K562 (cell line): Measurements from ENCODE around the gene PRKD2. TPM values are rescaled to one million over a fixed set of nuclear protein-coding genes. Genes with fewer than 3 reads are reported as not detected.

Source experiments
- CC2D1A ChIP-seq: fragments of 450-650 bp; IDR thresholded peaks from 2 replicates; pipeline ENCODE4 v1.6.1; 2017; ENCODE audit warnings: mild to moderate bottlenecking
- E2F1 ChIP-seq: sonication (generic); formaldehyde crosslinking; IDR thresholded peaks from 2 replicates; pipeline ENCODE4 v1.8.1; 2023; ENCODE audit warnings: mild to moderate bottlenecking, missing genetic modification reagents, moderate library complexity
- GTF2E2 ChIP-seq: fragments of 200-800 bp; sonication (Bioruptor generic); IDR thresholded peaks from 2 replicates; pipeline ENCODE4 v1.6.1; 2016; ENCODE audit warnings: missing genetic modification characterization, missing compliant biosample characterization
- HOMEZ ChIP-seq: fragments of 250-450 bp; sonication (Bioruptor Pico); IDR thresholded peaks from 2 replicates; pipeline ENCODE4 v1.4.0; 2020; ENCODE audit warnings: mild to moderate bottlenecking, moderate library complexity
- JUND ChIP-seq, 2 experiments: IDR thresholded peaks; 2 replicates in 1 of 2; 3 replicates in 1 of 2; pipeline ENCODE4 v1.6.1; 2011; ENCODE audit warnings: borderline replicate concordance in 2 of 2, low read depth in 2 of 2, low read length in 2 of 2, improper control_type of control experiment in 1 of 2, missing biosample characterization in 1 of 2, missing genetic modification characterization in 1 of 2, missing genetic modification reagents in 1 of 2
- KLF16 ChIP-seq: IDR thresholded peaks from 2 replicates; pipeline ENCODE4 v1.6.1; 2016; ENCODE audit warnings: antibody characterized with exemption
- NFIC ChIP-seq: fragments of 450-650 bp; IDR thresholded peaks from 2 replicates; pipeline ENCODE4 v1.6.1; 2017; ENCODE audit warnings: mild to moderate bottlenecking, inconsistent platforms
- PHF20 ChIP-seq: fragments of 450-650 bp; IDR thresholded peaks from 2 replicates; pipeline ENCODE4 v1.6.1; 2018; ENCODE audit not compliant: partially characterized antibody
- REST ChIP-seq, 2 experiments: fragments of 450-650 bp; formaldehyde crosslinking in 1 of 2; IDR thresholded peaks; 2 replicates each; pipeline versions ENCODE4 v1.4.0 to v1.6.1; 2014 to 2020; ENCODE audit warnings: mild to moderate bottlenecking in 2 of 2, borderline replicate concordance in 1 of 2, low read depth in 1 of 2
- SMARCA5 ChIP-seq: fragments of 450-650 bp; IDR thresholded peaks from 2 replicates; pipeline ENCODE4 v1.6.1; 2016
- TFAP4 ChIP-seq: sonication (generic); formaldehyde crosslinking; IDR thresholded peaks from 2 replicates; pipeline ENCODE4 v1.8.0; 2022; ENCODE audit warnings: missing genetic modification reagents, mild to moderate bottlenecking, moderate library complexity, borderline replicate concordance
- WHSC1 ChIP-seq: IDR thresholded peaks from one replicate; pipeline ENCODE4 v1.6.1; 2012; ENCODE audit warnings: low read length, control low read depth, inconsistent platforms
- XRCC5 ChIP-seq: fragments of 200-400 bp; formaldehyde crosslinking; IDR thresholded peaks from 2 replicates; pipeline ENCODE4 v1.6.1; 2017; ENCODE audit warnings: low read depth, mild to moderate bottlenecking, low read length
- ZNF217 ChIP-seq: sonication (generic); formaldehyde crosslinking; IDR thresholded peaks from 2 replicates; pipeline ENCODE4 v1.8.0; 2022; ENCODE audit warnings: mild to moderate bottlenecking, missing genetic modification reagents
- ZNF24 ChIP-seq: fragments of 450-650 bp; IDR thresholded peaks from 2 replicates; pipeline ENCODE4 v1.6.1; 2016
- polyA plus RNA-seq, 8 experiments: library from polyadenylated mRNA; depleted of rRNA in 4 of 8; stranded (reverse) in 5 of 8; unstranded in 3 of 8; fragments of >200 nt; fragmentation: Nextera tagmentation in 2 of 8; fragmentation: Illumina TruSeq in 1 of 8; extraction: Ambion mirVana in 2 of 8; extraction: Trizol in 1 of 8; gene quantifications; 2 replicates each; pipeline versions ENCODE4 v1.2.1 to v1.2.3, GENCODE V29; 2011 to 2014; ENCODE audit warnings: inconsistent platforms in 1 of 8, missing spikeins in 1 of 8
- total RNA-seq, 7 experiments: library from RNA; depleted of rRNA in 6 of 7; stranded (reverse); fragments of >200 nt in 6 of 7; fragmentation: Illumina TruSeq in 2 of 7; extraction: Trizol in 2 of 7; gene quantifications; 2 replicates each; pipeline versions ENCODE4 v1.2.1 to v1.2.3, GENCODE V29; 2011 to 2021; ENCODE audit warnings: low replicate concordance in 1 of 7

Gene PRKD2
- total and polyA plus RNA-seq, 9 of the 15 experiments (the other 6 are each of a cell fraction or from before 2014, with no cell fraction given), result 1.8 to 60.0 (median 15.0) TPM

GRCh38 chr19:46661735-46662592 is 55.0 kb downstream of the PRKD2 start (continued):
- TF ChIP-seq REST (IDR thresholded peaks at IDR 0.05; ENCODE audit: borderline replicate concordance), result peak; percentile 95
- no peak for TF ChIP-seq REST (CRISPR knock-in tag; IDR thresholded peaks at IDR 0.05; ENCODE audit: low read depth)
- no peak for TF ChIP-seq HOMEZ (CRISPR knock-in tag)
- peak; percentile 24 for TF ChIP-seq PHF20
- TF ChIP-seq ZNF24, result peak; percentile 62; the same call in 1 of the 2 replicates
- TF ChIP-seq JUND (IDR thresholded peaks at IDR 0.05; ENCODE audit: borderline replicate concordance, low read depth, low read length), result peak; percentile 44; the same call in 1 of the 2 replicates
- no peak; the same call in 2 of the 3 replicates for TF ChIP-seq JUND (tag; IDR thresholded peaks at IDR 0.05; ENCODE audit: borderline replicate concordance, low read depth, low read length)
- TF ChIP-seq WHSC1, result no peak
- TF ChIP-seq GTF2E2, result no peak
- TF ChIP-seq KLF16, result 0 out of 2 replicates have a peak, but pooled peaks have one; percentile 19
- 0 out of 2 replicates have a peak, but pooled peaks have one; percentile 12 for TF ChIP-seq TFAP4 (CRISPR knock-in tag)
- TF ChIP-seq CC2D1A, result peak; percentile 87
- TF ChIP-seq ZNF217 (CRISPR knock-in tag), result no peak
- 0 out of 2 replicates have a peak, but pooled peaks have one; percentile 26 for TF ChIP-seq XRCC5
- TF ChIP-seq NFIC, result 0 out of 2 replicates have a peak, but pooled peaks have one; percentile 19
- peak; percentile 95 for TF ChIP-seq SMARCA5
- 0 out of 2 replicates have a peak, but pooled peaks have one; percentile 5 for TF ChIP-seq E2F1 (CRISPR knock-in tag)
